Caco-2 (cell line): ENCODE data around the gene PLET1. TPM values are rescaled to one million over a fixed set of nuclear protein-coding genes. Genes with fewer than 3 reads are reported as not detected.

Source experiments
- BruUV-seq: library from RNA; stranded (reverse); fragments of 400-500 nt; replicated peaks from 2 replicates; lab custom pipeline; 2021; lab: Mats Ljungman, UMichigan
- CTCF ChIA-PET: fragments of 300-600 bp; sonication (Branson Sonifier 250); formaldehyde crosslinking; loops from one replicate; lab custom pipeline; 2022; ENCODE audit warnings: antibody characterized with exemption; lab: Charles Lee
- POLR2A ChIA-PET: fragments of 300-600 bp; sonication (Branson Sonifier 250); formaldehyde crosslinking; loops from one replicate; lab custom pipeline; 2022; ENCODE audit warnings: antibody characterized with exemption; lab: Charles Lee
- DNase-seq, 2 experiments: peaks; one replicate each; pipeline versions ENCODE4 v3.0.0 to v3.0.0-alpha.2; 2020 to 2022
- H3K27me3 ChIP-seq: replicated peaks from 2 replicates; pipeline ENCODE4 v1.6.0; 2011; ENCODE audit warnings: low read length; ENCODE audit not compliant: control insufficient read depth, insufficient read depth
- H3K36me3 ChIP-seq: 2 replicates; pipeline ENCODE4 v1.5.1; 2011; ENCODE audit warnings: low read length; ENCODE audit not compliant: control insufficient read depth, insufficient read depth
- H3K4me1 ChIP-seq: fragments of 250-450 bp; sonication (Bioruptor Pico); 2 replicates; pipeline ENCODE4 v1.5.1; 2020; ENCODE audit warnings: mild to moderate bottlenecking
- H3K4me3 ChIP-seq: 2 replicates; pipeline ENCODE4 v1.5.1; 2011; ENCODE audit warnings: low read depth, mild to moderate bottlenecking, control low read depth, low read length
- H3K9me3 ChIP-seq: fragments of 250-450 bp; sonication (Bioruptor Pico); 2 replicates; pipeline ENCODE4 v1.5.1; 2020; ENCODE audit warnings: mild to moderate bottlenecking, moderate library complexity
- H3K27ac Mint-ChIP-seq: one replicate; pipeline ENCODE4 v1.8.0; 2022; ENCODE audit warnings: mixed read lengths; ENCODE audit not compliant: unreplicated experiment
- H3K27me3 Mint-ChIP-seq: one replicate; pipeline ENCODE4 v1.8.0; 2022; ENCODE audit warnings: mixed read lengths; ENCODE audit not compliant: insufficient read depth, unreplicated experiment
- H3K36me3 Mint-ChIP-seq: one replicate; pipeline ENCODE4 v1.8.0; 2022; ENCODE audit warnings: mild to moderate bottlenecking, mixed read lengths; ENCODE audit not compliant: insufficient read depth, unreplicated experiment
- H3K4me1 Mint-ChIP-seq: one replicate; pipeline ENCODE4 v1.8.0; 2022; ENCODE audit warnings: low read depth, mixed read lengths; ENCODE audit not compliant: unreplicated experiment
- H3K4me3 Mint-ChIP-seq: one replicate; pipeline ENCODE4 v1.8.0; 2022; ENCODE audit warnings: mild to moderate bottlenecking, moderate library complexity, mixed read lengths; ENCODE audit not compliant: unreplicated experiment
- H3K9me3 Mint-ChIP-seq: one replicate; pipeline ENCODE4 v1.8.0; 2022; ENCODE audit warnings: mixed read lengths; ENCODE audit not compliant: unreplicated experiment
- intact Hi-C: fragments of 100-400 bp; cut with micrococcal nuclease; formaldehyde crosslinking; loops from one replicate; pipeline ENCODE4 v1.10.0; 2022; ENCODE audit not compliant: unreplicated experiment
- total RNA-seq: library from RNA; stranded (reverse); gene quantifications from 2 replicates; pipeline ENCODE4 v1.2.3, GENCODE V29; 2022
- TF ChIP-seq, protein P1 (sequence below), 2 experiments: fragments of 200-600 bp in 1 of 2; IDR thresholded peaks; 1 replicate in 1 of 2; 2 replicates in 1 of 2; pipeline versions ENCODE4 v1.5.1 to v1.8.0; 2011 to 2022; ENCODE audit warnings: antibody characterized with exemption in 1 of 2, control low read depth in 1 of 2, inconsistent platforms in 1 of 2, low read depth in 1 of 2, low read length in 1 of 2, mild to moderate bottlenecking in 1 of 2, moderate library complexity in 1 of 2; ENCODE audit not compliant: insufficient read depth in 1 of 2, severe bottlenecking in 1 of 2, unreplicated experiment in 1 of 2

The PLET1 gene
- total RNA-seq, 1 experiment from 2014 or later = not detected

DNA sequence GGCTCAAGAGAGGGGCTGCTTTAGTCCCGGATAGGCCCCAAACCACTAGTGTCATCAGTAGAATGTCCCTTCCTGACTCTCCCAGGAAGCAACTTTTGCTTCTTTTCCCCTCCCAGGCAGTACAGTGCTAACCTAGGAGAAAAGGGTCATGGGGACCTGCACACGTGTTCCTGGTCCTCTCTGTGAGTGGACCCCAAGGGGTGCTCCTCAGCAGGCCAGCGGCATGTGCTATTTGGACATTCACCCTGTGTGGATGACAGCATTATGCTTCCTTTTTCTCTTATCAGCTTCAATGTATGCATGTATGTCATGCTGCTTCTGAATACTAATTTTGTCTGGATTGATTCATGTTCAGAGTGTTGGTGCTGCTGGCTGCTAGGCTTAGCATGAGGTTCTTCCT lies 18.1 kb upstream of the PLET1 start:
- CTCF ChIA-PET = interaction anchor here (0.6 to 5.8 kb wide), 8 partner anchors 8 to 336 kb away, joined by 3 to 139 read pairs (median 7); no protein-coding TSS in a partner anchor
- H3K4me3 Mint-ChIP-seq = no peak overlapping the region
- no peaks in the 10 kb centered on the region for H3K36me3 ChIP-seq
- BruUV-seq = no TSS peak
- no peaks in the 10 kb centered on the region for H3K27me3 ChIP-seq
- peaks cover 39% of the 10 kb centered on the region for H3K4me1 Mint-ChIP-seq
- no peak overlapping the region for H3K4me3 ChIP-seq
- H3K9me3 ChIP-seq = no peaks in the 10 kb centered on the region
- H3K27ac Mint-ChIP-seq = peak overlapping the region; percentile 12
- peaks cover 3% of the 10 kb centered on the region for H3K27me3 Mint-ChIP-seq
- TF ChIP-seq, protein P1, sequence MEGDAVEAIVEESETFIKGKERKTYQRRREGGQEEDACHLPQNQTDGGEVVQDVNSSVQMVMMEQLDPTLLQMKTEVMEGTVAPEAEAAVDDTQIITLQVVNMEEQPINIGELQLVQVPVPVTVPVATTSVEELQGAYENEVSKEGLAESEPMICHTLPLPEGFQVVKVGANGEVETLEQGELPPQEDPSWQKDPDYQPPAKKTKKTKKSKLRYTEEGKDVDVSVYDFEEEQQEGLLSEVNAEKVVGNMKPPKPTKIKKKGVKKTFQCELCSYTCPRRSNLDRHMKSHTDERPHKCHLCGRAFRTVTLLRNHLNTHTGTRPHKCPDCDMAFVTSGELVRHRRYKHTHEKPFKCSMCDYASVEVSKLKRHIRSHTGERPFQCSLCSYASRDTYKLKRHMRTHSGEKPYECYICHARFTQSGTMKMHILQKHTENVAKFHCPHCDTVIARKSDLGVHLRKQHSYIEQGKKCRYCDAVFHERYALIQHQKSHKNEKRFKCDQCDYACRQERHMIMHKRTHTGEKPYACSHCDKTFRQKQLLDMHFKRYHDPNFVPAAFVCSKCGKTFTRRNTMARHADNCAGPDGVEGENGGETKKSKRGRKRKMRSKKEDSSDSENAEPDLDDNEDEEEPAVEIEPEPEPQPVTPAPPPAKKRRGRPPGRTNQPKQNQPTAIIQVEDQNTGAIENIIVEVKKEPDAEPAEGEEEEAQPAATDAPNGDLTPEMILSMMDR (IDR thresholded peaks at IDR 0.05; ENCODE audit: insufficient read depth in 1 of 2, low read depth in 1 of 2, low read length in 1 of 2, severe bottlenecking in 1 of 2, unreplicated experiment in 1 of 2) = no peak
- intact Hi-C loops = no loop called here
- POLR2A ChIA-PET = no interaction called here
- DNase-seq = no peak
- H3K9me3 Mint-ChIP-seq = no peaks in the 10 kb centered on the region
- H3K4me1 ChIP-seq = peaks cover 34% of the 10 kb centered on the region
- no peaks in the 10 kb centered on the region for H3K36me3 Mint-ChIP-seq

- intact Hi-C loops = no loop called here
- Mint-ChIP-seq H3K9me3 (no peaks in the 10 kb centered on the region), H3K4me1 (peaks cover 39% of the 10 kb centered on the region), H3K27ac (no peak overlapping the region), H3K27me3 (peaks cover 3% of the 10 kb centered on the region), H3K4me3 (peak overlapping the region; percentile 18), H3K36me3 (no peaks in the 10 kb centered on the region)
- H3K4me1 ChIP-seq = peaks cover 34% of the 10 kb centered on the region
- no peaks in the 10 kb centered on the region for H3K9me3 ChIP-seq
- no TSS peak for BruUV-seq
- TF ChIP-seq, protein P1 (IDR thresholded peaks at IDR 0.05; ENCODE audit: insufficient read depth in 1 of 2, low read depth in 1 of 2, low read length in 1 of 2, severe bottlenecking in 1 of 2, unreplicated experiment in 1 of 2) = no peak
- no peak overlapping the region for H3K4me3 ChIP-seq
- no peaks in the 10 kb centered on the region for H3K36me3 ChIP-seq
- no peaks in the 10 kb centered on the region for H3K27me3 ChIP-seq
- DNase-seq = peak in 1 of 2 experiments; percentile 42
- ChIA-PET POLR2A (no interaction called here), CTCF (interaction anchor here (0.7 to 5.8 kb wide), 2 partner anchors 12 to 58 kb away, joined by 3 to 139 read pairs; no protein-coding TSS in a partner anchor)
These were observed 17.3 kb upstream of the PLET1 start for GRCh38 chr11:112277941-112278340.

DNA sequence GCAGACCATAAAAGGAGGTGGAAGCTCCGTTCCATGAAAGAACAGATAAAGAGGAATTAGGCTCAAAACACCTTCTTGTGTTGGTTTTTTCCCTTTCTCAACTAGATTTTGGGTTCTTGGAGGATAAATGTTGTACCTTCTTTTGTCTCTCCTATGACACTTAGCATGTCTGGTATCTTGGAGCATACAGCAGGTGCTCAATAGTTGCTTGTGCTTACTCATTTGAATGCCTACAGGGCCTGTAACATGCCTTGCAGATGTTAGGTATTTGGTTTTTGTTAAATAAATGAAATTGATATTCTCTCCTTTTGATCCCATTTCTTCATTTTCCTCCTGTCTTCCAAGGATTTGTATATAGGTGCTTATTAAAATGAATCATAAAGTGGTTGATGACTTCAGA lies 16.4 kb upstream of the PLET1 start:
- Histone ChIP-seq H3K27me3 (no peaks in the 10 kb centered on the region), H3K9me3 (no peaks in the 10 kb centered on the region), H3K4me1 (peaks cover 34% of the 10 kb centered on the region), H3K4me3 (no peak overlapping the region), H3K36me3 (no peaks in the 10 kb centered on the region)
- H3K27me3 Mint-ChIP-seq = peaks cover 3% of the 10 kb centered on the region
- H3K4me1 Mint-ChIP-seq = peaks cover 39% of the 10 kb centered on the region
- TF ChIP-seq, protein P1 (IDR thresholded peaks at IDR 0.05; ENCODE audit: insufficient read depth in 1 of 2, low read depth in 1 of 2, low read length in 1 of 2, severe bottlenecking in 1 of 2, unreplicated experiment in 1 of 2) = no peak
- H3K27ac Mint-ChIP-seq = no peak overlapping the region
- no peaks in the 10 kb centered on the region for H3K9me3 Mint-ChIP-seq
- no peak overlapping the region for H3K4me3 Mint-ChIP-seq
- no TSS peak for BruUV-seq
- intact Hi-C loops = no loop called here
- no peaks in the 10 kb centered on the region for H3K36me3 Mint-ChIP-seq
- no peak for DNase-seq
- CTCF ChIA-PET = no interaction called here
- POLR2A ChIA-PET = no interaction called here
